Neural cell (in vitro differentiated cells): ENCODE measurements around the gene CPEB1.

Experiments used
- POLR2AphosphoS5 ChIP-seq: IDR thresholded peaks from 2 replicates; pipeline ENCODE4 v1.6.1; 2012
- RAD21 ChIP-seq: fragments of 450-650 bp; conservative IDR thresholded peaks from 2 replicates; pipeline ENCODE4 v1.6.1; 2014; ENCODE audit warnings: antibody characterized with exemption, mild to moderate bottlenecking, moderate library complexity
- TF ChIP-seq, protein P1 (sequence below): fragments of 450-650 bp; IDR thresholded peaks from 2 replicates; pipeline ENCODE4 v1.5.1; 2014; ENCODE audit warnings: antibody characterized with exemption, mild to moderate bottlenecking, moderate library complexity; ENCODE audit not compliant: poor library complexity, severe bottlenecking

DNA sequence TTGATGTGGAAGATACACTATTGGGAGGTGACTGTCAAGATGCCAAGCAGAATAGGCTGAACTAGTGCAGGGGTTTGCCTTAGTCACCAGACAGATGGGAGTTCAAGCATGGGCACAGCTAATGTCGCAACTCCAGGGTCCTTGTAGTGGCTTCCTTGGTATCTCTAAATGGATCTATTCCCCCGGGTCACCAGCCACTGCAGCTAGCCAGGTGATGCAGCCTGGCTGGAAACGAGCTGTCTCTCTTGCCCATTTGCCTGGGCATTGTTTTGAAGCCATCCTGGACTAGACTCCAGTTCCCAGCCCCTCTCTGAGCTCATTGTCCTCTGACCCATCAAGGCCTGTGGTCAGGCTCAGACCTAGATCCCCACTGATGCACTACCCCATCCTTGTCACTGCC is 8.4 kb upstream of the CPEB1 start:
- TF ChIP-seq, protein P1, sequence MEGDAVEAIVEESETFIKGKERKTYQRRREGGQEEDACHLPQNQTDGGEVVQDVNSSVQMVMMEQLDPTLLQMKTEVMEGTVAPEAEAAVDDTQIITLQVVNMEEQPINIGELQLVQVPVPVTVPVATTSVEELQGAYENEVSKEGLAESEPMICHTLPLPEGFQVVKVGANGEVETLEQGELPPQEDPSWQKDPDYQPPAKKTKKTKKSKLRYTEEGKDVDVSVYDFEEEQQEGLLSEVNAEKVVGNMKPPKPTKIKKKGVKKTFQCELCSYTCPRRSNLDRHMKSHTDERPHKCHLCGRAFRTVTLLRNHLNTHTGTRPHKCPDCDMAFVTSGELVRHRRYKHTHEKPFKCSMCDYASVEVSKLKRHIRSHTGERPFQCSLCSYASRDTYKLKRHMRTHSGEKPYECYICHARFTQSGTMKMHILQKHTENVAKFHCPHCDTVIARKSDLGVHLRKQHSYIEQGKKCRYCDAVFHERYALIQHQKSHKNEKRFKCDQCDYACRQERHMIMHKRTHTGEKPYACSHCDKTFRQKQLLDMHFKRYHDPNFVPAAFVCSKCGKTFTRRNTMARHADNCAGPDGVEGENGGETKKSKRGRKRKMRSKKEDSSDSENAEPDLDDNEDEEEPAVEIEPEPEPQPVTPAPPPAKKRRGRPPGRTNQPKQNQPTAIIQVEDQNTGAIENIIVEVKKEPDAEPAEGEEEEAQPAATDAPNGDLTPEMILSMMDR, result no peak
- TF ChIP-seq POLR2AphosphoS5 (no peak), RAD21 (no peak)
